NCI-H69 (cell line): Measurements from ENCODE around the gene PPIL4.
A peak's percentile ranks its signal among the peaks of the same experiment; 100 is the strongest.

ENCODE experiments used
- DNase-seq: peaks from one replicate; lab custom pipeline; 2025; lab: John Stamatoyannopoulos, UW

The PPIL4 gene

GRCh38 chr6:149545754-149546471 is at the start of gene PPIL4:
PPIL4 (minus strand) TSS chr6:149546043; CDS start chr6:149546005, 38 bp downstream.
- DNase-seq = peak; percentile 97

GRCh38 chr6:149593408-149593807 is 47.6 kb upstream of the PPIL4 start:
- no peak for DNase-seq

GRCh38 chr6:149592983-149593382 is 47.1 kb upstream of the PPIL4 start:
- no peak for DNase-seq

- DNase-seq = peak; percentile 40
These were observed 40.3 kb upstream of the PPIL4 start for GRCh38 chr6:149586149-149586548.

- DNase-seq = no peak
These were observed 35.5 kb upstream of the PPIL4 start for GRCh38 chr6:149581349-149581748.

- no peak for DNase-seq
These were observed 35.0 kb upstream of the PPIL4 start for GRCh38 chr6:149580880-149581279.

GRCh38 chr6:149567945-149568585 is 22.2 kb upstream of the PPIL4 start:
- no peak for DNase-seq

- peak; percentile 32 for DNase-seq
These were observed 21.3 kb upstream of the PPIL4 start for GRCh38 chr6:149567194-149567586.

- DNase-seq = peak; percentile 81
These were observed 20.8 kb upstream of the PPIL4 start for GRCh38 chr6:149566410-149567193.

GRCh38 chr6:149565527-149566409 is 19.9 kb upstream of the PPIL4 start, which contains the start of gene GINM1:
GINM1 (plus strand) TSS chr6:149566375; CDS start chr6:149566415, 40 bp downstream.
- DNase-seq = peak; percentile 97

- peak; percentile 14 for DNase-seq
These were observed 18.1 kb upstream of the PPIL4 start for GRCh38 chr6:149563928-149564325.

- DNase-seq = peak; percentile 6
These were observed 17.5 kb upstream of the PPIL4 start for GRCh38 chr6:149563203-149563927.

- peak; percentile 52 for DNase-seq
These were observed 14.9 kb upstream of the PPIL4 start for GRCh38 chr6:149560736-149561135.

- no peak for DNase-seq
These were observed 13.5 kb upstream of the PPIL4 start for GRCh38 chr6:149559389-149559788.

- DNase-seq = no peak
These were observed 12.2 kb upstream of the PPIL4 start for GRCh38 chr6:149558029-149558428.

GRCh38 chr6:149551920-149552319 is 6.1 kb upstream of the PPIL4 start:
- DNase-seq = no peak

- peak; percentile 52 for DNase-seq
These were observed 537 bp downstream of the PPIL4 start for GRCh38 chr6:149545258-149545753.

- peak; percentile 30 for DNase-seq
These were observed 1.1 kb downstream of the PPIL4 start for GRCh38 chr6:149544646-149545257.

- no peak for DNase-seq
These were observed 4.7 kb downstream of the PPIL4 start for GRCh38 chr6:149541139-149541538.

GRCh38 chr6:149534742-149535141 is 11.1 kb downstream of the PPIL4 start:
- DNase-seq = no peak
